DOHH2 (cell line): Measurements from ENCODE around the gene FOSL2.

Experiments used
- CTCF ChIP-seq: fragments of 200-600 bp; sonication (generic); IDR thresholded peaks from one replicate; pipeline ENCODE4 v1.5.1; 2014; ENCODE audit warnings: antibody characterized with exemption, mild to moderate bottlenecking, low read depth, low read length; ENCODE audit not compliant: poor library complexity, severe bottlenecking
- EZH2phosphoT487 ChIP-seq: fragments of 200-600 bp; sonication (generic); IDR thresholded peaks from 2 replicates; pipeline ENCODE4 v1.6.1; 2017; ENCODE audit warnings: borderline replicate concordance, mild to moderate bottlenecking, antibody characterized with exemption, low read length, moderate library complexity, mixed read lengths

- no peak for TF ChIP-seq CTCF
- TF ChIP-seq EZH2phosphoT487: no peak
Measured at GRCh38 chr2:28346587-28346986, 46.1 kb upstream of the FOSL2 start.
